ENCODE data around the gene RBP4. TPM values are rescaled to one million over a fixed set of nuclear protein-coding genes. Genes with fewer than 3 reads are reported as not detected.
A peak's percentile ranks its signal among the peaks of the same experiment; 100 is the strongest.

The RBP4 gene
- total RNA-seq: 100 to 1,000 TPM in 1 of 2 donors, 10 to 100 TPM in 1; 22.1 to 136 TPM

GRCh38 chr10:93601146-93601773, at the start of gene RBP4:
RBP4 (minus strand) TSS chr10:93601235; CDS start chr10:93601028, 207 bp downstream.
- ATAC-seq (peak; percentile 53), DNase-seq (peak in 3 of 4 donors; percentile 27 to 34 (median 34))
- Histone ChIP-seq H3K4me1 (peaks cover 25% of the 10 kb centered on the region), H3K9me3 (no peaks in the 10 kb centered on the region), H3K27ac (no peak within 1 kb of the TSS), H3K36me3 (replicated peaks in 1 of 2; ENCODE audit: insufficient read depth in 1 of 2, low read depth in 2 of 2) (no peaks in the 10 kb centered on the region), H3K4me3 (no peak within 1 kb of the TSS), H3K27me3 (peaks cover 0 to 6% of the 10 kb centered on the region in 2 donors)
- peak in 2 of 3 donors; percentile 8 to 28 for TF ChIP-seq POLR2A (IDR thresholded peaks at IDR 0.05)
- TF ChIP-seq, protein P1, sequence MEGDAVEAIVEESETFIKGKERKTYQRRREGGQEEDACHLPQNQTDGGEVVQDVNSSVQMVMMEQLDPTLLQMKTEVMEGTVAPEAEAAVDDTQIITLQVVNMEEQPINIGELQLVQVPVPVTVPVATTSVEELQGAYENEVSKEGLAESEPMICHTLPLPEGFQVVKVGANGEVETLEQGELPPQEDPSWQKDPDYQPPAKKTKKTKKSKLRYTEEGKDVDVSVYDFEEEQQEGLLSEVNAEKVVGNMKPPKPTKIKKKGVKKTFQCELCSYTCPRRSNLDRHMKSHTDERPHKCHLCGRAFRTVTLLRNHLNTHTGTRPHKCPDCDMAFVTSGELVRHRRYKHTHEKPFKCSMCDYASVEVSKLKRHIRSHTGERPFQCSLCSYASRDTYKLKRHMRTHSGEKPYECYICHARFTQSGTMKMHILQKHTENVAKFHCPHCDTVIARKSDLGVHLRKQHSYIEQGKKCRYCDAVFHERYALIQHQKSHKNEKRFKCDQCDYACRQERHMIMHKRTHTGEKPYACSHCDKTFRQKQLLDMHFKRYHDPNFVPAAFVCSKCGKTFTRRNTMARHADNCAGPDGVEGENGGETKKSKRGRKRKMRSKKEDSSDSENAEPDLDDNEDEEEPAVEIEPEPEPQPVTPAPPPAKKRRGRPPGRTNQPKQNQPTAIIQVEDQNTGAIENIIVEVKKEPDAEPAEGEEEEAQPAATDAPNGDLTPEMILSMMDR (IDR thresholded peaks at IDR 0.05): no peak
- intact Hi-C loops (cut with DNase I): no loop called here
- 2 to 6% methylated on average over 12 to 48 of the region's 63 CpGs for WGBS, 2 donors

DNA sequence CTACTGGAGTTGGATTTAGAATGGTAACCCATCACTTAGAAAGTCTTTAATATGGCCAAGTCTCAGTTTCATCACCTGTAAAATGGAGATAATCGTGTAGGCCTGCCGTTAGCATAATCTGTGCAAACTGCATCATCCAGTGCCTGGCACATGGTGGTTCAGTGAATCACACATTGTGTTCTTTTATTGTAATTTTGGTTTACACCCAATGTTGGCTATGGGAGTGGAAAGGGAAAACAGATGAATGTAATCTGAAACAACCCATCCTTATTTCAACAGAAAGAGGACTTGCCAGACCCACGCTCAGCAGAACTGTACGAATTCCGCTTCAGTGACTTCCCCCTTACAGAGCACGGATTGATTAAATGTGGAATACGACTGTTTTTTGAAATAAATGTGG, 38.8 kb upstream of the RBP4 start:
- H3K4me3 ChIP-seq: no peak overlapping the region
- DNase-seq (no peak), ATAC-seq (no peak)
- no peaks in the 10 kb centered on the region for H3K9me3 ChIP-seq
- 79 to 83% methylated on average over 7 of the region's 7 CpGs for WGBS, 2 donors
- no peaks in the 10 kb centered on the region for H3K36me3 ChIP-seq (replicated peaks in 1 of 2; ENCODE audit: insufficient read depth in 1 of 2, low read depth in 2 of 2)
- intact Hi-C loops (cut with DNase I): no loop called here
- H3K27me3 ChIP-seq: no peaks in the 10 kb centered on the region
- no peak overlapping the region for H3K27ac ChIP-seq
- H3K4me1 ChIP-seq: no peaks in the 10 kb centered on the region
- TF ChIP-seq, protein P1 (IDR thresholded peaks at IDR 0.05): no peak
- TF ChIP-seq POLR2A (IDR thresholded peaks at IDR 0.05): no peak

GRCh38 chr10:93630625-93631557, 29.9 kb upstream of the RBP4 start:
- no peak for ATAC-seq
- DNase-seq: peak in 1 of 4 donors; percentile 13
- 71 to 76% methylated on average over 15 of the region's 15 CpGs for WGBS, 2 donors

DNA sequence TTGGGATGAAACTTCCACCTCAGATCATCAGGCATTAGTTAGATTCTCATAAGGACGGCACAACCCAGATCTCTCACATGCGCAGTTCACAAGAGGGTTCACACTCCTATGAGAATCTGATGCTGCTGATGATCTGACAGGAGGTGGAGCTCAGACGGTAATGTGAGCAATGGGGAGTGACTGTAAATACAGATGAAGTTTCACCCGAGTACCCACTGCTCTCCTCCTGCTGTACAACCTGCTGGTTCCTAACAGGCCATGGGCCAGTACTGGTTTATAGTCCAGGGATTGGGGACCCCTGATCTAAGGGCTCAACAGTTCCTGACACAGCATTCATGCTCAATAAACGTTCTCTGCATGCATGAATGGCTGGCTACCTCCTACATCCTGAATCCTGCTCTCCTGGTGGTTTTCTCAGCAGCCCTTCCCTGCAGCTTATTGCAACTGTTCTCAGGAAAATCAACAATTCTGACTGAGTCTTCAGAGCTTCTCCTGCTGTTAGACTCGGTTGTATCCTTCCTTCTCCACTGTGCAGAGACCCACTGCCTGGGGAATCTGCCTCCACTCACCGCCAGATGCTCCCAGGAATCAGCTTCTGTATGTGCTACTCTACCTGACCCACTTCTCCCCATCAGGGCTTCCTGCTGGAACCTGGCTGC, 28.7 kb upstream of the RBP4 start:
- Histone ChIP-seq H3K27ac (no peak overlapping the region), H3K4me1 (no peaks in the 10 kb centered on the region), H3K36me3 (replicated peaks in 1 of 2; ENCODE audit: insufficient read depth in 1 of 2, low read depth in 2 of 2) (no peaks in the 10 kb centered on the region), H3K9me3 (no peaks in the 10 kb centered on the region), H3K27me3 (no peaks in the 10 kb centered on the region), H3K4me3 (no peak overlapping the region)
- intact Hi-C loops (cut with DNase I): no loop called here
- 66% methylated on average over 7 of the region's 7 CpGs for WGBS, 2 donors
- no peak for DNase-seq
- no peak for ATAC-seq
- no peak for TF ChIP-seq POLR2A (IDR thresholded peaks at IDR 0.05)
- TF ChIP-seq, protein P1 (IDR thresholded peaks at IDR 0.05): no peak

More at GRCh38 chr10:93630625-93631557, 29.9 kb upstream of the RBP4 start:
- no peaks in the 10 kb centered on the region for H3K36me3 ChIP-seq (replicated peaks in 1 of 2; ENCODE audit: insufficient read depth in 1 of 2, low read depth in 2 of 2)
- intact Hi-C loops (cut with DNase I): no loop called here
- H3K4me1 ChIP-seq: no peaks in the 10 kb centered on the region
- TF ChIP-seq, protein P1 (IDR thresholded peaks at IDR 0.05): no peak
- no peak for TF ChIP-seq POLR2A (IDR thresholded peaks at IDR 0.05)
- H3K27me3 ChIP-seq: no peaks in the 10 kb centered on the region
- no peak overlapping the region for H3K4me3 ChIP-seq
- H3K27ac ChIP-seq: no peak overlapping the region
- no peaks in the 10 kb centered on the region for H3K9me3 ChIP-seq
